Tibial nerve (tissue), 3 donors: ENCODE results near the gene SLC44A5.

ENCODE experiments used
- POLR2A ChIP-seq, 2 donors: fragments of 450-650 bp; IDR thresholded peaks; one replicate each; pipeline ENCODE4 v1.6.1; 2017; ENCODE audit warnings: antibody characterized with exemption in 2 of 2, mild to moderate bottlenecking in 2 of 2, moderate library complexity in 2 of 2
- TF ChIP-seq, protein P1 (sequence below), 5 experiments: fragments of 200-600 bp in 3 of 5; fragments of 450-650 bp in 2 of 5; sonication (generic) in 3 of 5; IDR thresholded peaks; one replicate each; pipeline ENCODE4 v1.5.1; 2016 to 2019; ENCODE audit warnings: antibody characterized with exemption in 5 of 5, mild to moderate bottlenecking in 3 of 5, moderate library complexity in 2 of 5

DNA sequence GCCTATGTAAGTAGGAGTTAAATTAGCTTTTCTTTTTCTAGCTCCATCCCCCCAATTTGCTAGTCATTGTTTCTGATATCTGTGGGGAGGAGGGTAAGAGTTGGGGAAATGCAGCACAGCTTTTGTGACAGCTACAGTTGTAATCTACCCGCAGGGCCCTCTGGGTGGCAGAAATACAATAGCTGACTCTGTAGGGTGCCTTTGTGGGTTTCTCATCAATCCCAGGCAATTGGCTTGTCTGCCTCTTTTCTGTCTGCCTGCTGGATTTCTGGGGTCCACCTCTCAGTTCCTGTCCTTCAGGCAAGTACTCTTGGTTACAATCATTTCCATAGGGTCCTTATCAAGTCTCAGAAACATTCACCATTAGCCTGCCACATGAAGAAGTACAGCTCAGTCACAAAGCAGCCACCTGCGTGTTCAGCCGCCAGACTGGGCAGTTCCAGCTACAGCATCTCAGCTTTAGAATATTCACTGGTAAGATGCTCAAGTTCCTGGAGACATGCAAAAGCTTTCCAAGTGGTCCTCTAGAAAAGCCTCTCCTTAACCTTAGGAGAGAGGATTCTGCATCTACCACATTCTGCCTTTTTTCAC lies 19.2 kb upstream of the SLC44A5 start:
- TF ChIP-seq, protein P1, sequence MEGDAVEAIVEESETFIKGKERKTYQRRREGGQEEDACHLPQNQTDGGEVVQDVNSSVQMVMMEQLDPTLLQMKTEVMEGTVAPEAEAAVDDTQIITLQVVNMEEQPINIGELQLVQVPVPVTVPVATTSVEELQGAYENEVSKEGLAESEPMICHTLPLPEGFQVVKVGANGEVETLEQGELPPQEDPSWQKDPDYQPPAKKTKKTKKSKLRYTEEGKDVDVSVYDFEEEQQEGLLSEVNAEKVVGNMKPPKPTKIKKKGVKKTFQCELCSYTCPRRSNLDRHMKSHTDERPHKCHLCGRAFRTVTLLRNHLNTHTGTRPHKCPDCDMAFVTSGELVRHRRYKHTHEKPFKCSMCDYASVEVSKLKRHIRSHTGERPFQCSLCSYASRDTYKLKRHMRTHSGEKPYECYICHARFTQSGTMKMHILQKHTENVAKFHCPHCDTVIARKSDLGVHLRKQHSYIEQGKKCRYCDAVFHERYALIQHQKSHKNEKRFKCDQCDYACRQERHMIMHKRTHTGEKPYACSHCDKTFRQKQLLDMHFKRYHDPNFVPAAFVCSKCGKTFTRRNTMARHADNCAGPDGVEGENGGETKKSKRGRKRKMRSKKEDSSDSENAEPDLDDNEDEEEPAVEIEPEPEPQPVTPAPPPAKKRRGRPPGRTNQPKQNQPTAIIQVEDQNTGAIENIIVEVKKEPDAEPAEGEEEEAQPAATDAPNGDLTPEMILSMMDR (IDR thresholded peaks at IDR 0.05) = no peak
- no peak for TF ChIP-seq POLR2A (IDR thresholded peaks at IDR 0.05)
